NOMO-1 treated with dmso at 0.1 percent for 144 hours (cell line): ENCODE results near the gene ECHDC3.
"Not testable (repeated sequence)": the region's sequence is repeated elsewhere in the genome, so short reads cannot be mapped to it uniquely, and the experiment has no call there.

ENCODE experiments used
- DNase-seq: peaks from one replicate; lab custom pipeline; 2025; ENCODE audit not compliant: unreplicated experiment; lab: John Stamatoyannopoulos, UW

Gene ECHDC3

GRCh38 chr10:11715815-11716494 is 26.2 kb upstream of the ECHDC3 start:
- no peak for DNase-seq

GRCh38 chr10:11716686-11717085 is 25.5 kb upstream of the ECHDC3 start:
- DNase-seq = no peak

- no peak for DNase-seq
Observed at GRCh38 chr10:11719496-11720259, 22.5 kb upstream of the ECHDC3 start.

- no peak for DNase-seq
Observed at GRCh38 chr10:11720260-11720741, 21.9 kb upstream of the ECHDC3 start.

- DNase-seq = no peak
Observed at GRCh38 chr10:11721806-11722205, 20.4 kb upstream of the ECHDC3 start.

GRCh38 chr10:11723359-11723758 is 18.8 kb upstream of the ECHDC3 start:
- DNase-seq = no peak

GRCh38 chr10:11724938-11725776 is 17.0 kb upstream of the ECHDC3 start:
- DNase-seq = peak; percentile 34

GRCh38 chr10:11725912-11726311 is 16.3 kb upstream of the ECHDC3 start:
- no peak for DNase-seq

- no peak for DNase-seq
Observed at GRCh38 chr10:11727563-11727962, 14.6 kb upstream of the ECHDC3 start.

GRCh38 chr10:11728353-11728752 is 13.8 kb upstream of the ECHDC3 start:
- no peak for DNase-seq

- DNase-seq = no peak
Observed at GRCh38 chr10:11729790-11730315, 12.3 kb upstream of the ECHDC3 start.

- DNase-seq = no peak
Observed at GRCh38 chr10:11730779-11731178, 11.4 kb upstream of the ECHDC3 start.

GRCh38 chr10:11736767-11737166 is 5.4 kb upstream of the ECHDC3 start:
- not testable (repeated sequence) for DNase-seq

- not testable (repeated sequence) for DNase-seq
Observed at GRCh38 chr10:11737258-11738032, 4.7 kb upstream of the ECHDC3 start.

GRCh38 chr10:11740907-11741306 is 1.3 kb upstream of the ECHDC3 start:
- DNase-seq = no peak

- no peak for DNase-seq
Observed at GRCh38 chr10:11741608-11742007, 574 bp upstream of the ECHDC3 start.

GRCh38 chr10:11742779-11743298 is 657 bp downstream of the ECHDC3 start:
- no peak for DNase-seq

- no peak for DNase-seq
Observed at GRCh38 chr10:11743461-11744338, 1.5 kb downstream of the ECHDC3 start.

GRCh38 chr10:11745045-11745444 is 2.9 kb downstream of the ECHDC3 start:
- no peak for DNase-seq
